ENCODE data around the gene ELMO2. TPM values are rescaled to one million over a fixed set of nuclear protein-coding genes. Genes with fewer than 3 reads are reported as not detected.

Gene ELMO2
- total RNA-seq, 2 donors from 2014 or later = 47.7 to 117 TPM

GRCh38 chr20:46342451-46343347 is 63.7 kb downstream of the ELMO2 start:
- no peak for DNase-seq (ENCODE audit: low spot score)
- intact Hi-C loops (cut with DNase I) = no loop called here
- no peaks in the 10 kb centered on the region for H3K27me3 ChIP-seq (replicated peaks; ENCODE audit: insufficient read depth)

GRCh38 chr20:46342010-46342378 is 64.4 kb downstream of the ELMO2 start:
- intact Hi-C loops (cut with DNase I) = no loop called here
- no peaks in the 10 kb centered on the region for H3K4me1 ChIP-seq (replicated peaks)
- no peak for DNase-seq (ENCODE audit: low spot score)
- WGBS = 62% methylated on average over 9 of the region's 9 CpGs
- TF ChIP-seq POLR2AphosphoS5 (IDR thresholded peaks at IDR 0.05) (no peak), CTCF (IDR thresholded peaks at IDR 0.05) (no peak), POLR2A (IDR thresholded peaks at IDR 0.05) (no peak)
- no peaks in the 10 kb centered on the region for H3K27me3 ChIP-seq (replicated peaks; ENCODE audit: insufficient read depth)
- no peak overlapping the region for H3K4me3 ChIP-seq
- no peak overlapping the region for H3K27ac ChIP-seq
- H3K9me3 ChIP-seq = no peaks in the 10 kb centered on the region
- no peaks in the 10 kb centered on the region for H3K36me3 ChIP-seq

More at GRCh38 chr20:46342451-46343347, 63.7 kb downstream of the ELMO2 start:
- Histone ChIP-seq H3K27ac (no peak overlapping the region), H3K4me1 (replicated peaks) (no peaks in the 10 kb centered on the region), H3K4me3 (no peak overlapping the region), H3K9me3 (no peaks in the 10 kb centered on the region), H3K36me3 (no peaks in the 10 kb centered on the region)
- no peak for TF ChIP-seq POLR2A (IDR thresholded peaks at IDR 0.05)
- TF ChIP-seq CTCF (IDR thresholded peaks at IDR 0.05) = no peak
- no peak for TF ChIP-seq POLR2AphosphoS5 (IDR thresholded peaks at IDR 0.05)
- WGBS = 48% methylated on average over 17 of the region's 17 CpGs

GRCh38 chr20:46341074-46342009 is 65.1 kb downstream of the ELMO2 start:
- no peaks in the 10 kb centered on the region for H3K4me1 ChIP-seq (replicated peaks)
- no peak for DNase-seq (ENCODE audit: low spot score)
- no peak overlapping the region for H3K27ac ChIP-seq
- TF ChIP-seq CTCF (IDR thresholded peaks at IDR 0.05) (no peak), POLR2AphosphoS5 (IDR thresholded peaks at IDR 0.05) (no peak), POLR2A (IDR thresholded peaks at IDR 0.05) (no peak)
- intact Hi-C loops (cut with DNase I) = no loop called here
- H3K4me3 ChIP-seq = no peak overlapping the region
- H3K27me3 ChIP-seq (replicated peaks; ENCODE audit: insufficient read depth) = no peaks in the 10 kb centered on the region
- H3K36me3 ChIP-seq = no peaks in the 10 kb centered on the region
- WGBS = 46% methylated on average over 20 of the region's 24 CpGs
- no peaks in the 10 kb centered on the region for H3K9me3 ChIP-seq

- Histone ChIP-seq H3K4me1 (replicated peaks) (no peaks in the 10 kb centered on the region), H3K36me3 (no peaks in the 10 kb centered on the region), H3K4me3 (no peak overlapping the region), H3K27me3 (replicated peaks; ENCODE audit: insufficient read depth) (no peaks in the 10 kb centered on the region), H3K27ac (no peak overlapping the region), H3K9me3 (no peaks in the 10 kb centered on the region)
- TF ChIP-seq POLR2A (IDR thresholded peaks at IDR 0.05) = no peak
- no peak for TF ChIP-seq POLR2AphosphoS5 (IDR thresholded peaks at IDR 0.05)
- no peak for TF ChIP-seq CTCF (IDR thresholded peaks at IDR 0.05)
- no peak for DNase-seq (ENCODE audit: low spot score)
- whole genome bisulfite sequencing = 81% methylated on average over 7 of the region's 7 CpGs
- intact Hi-C loops (cut with DNase I) = no loop called here
Observed at GRCh38 chr20:46339037-46339436, 67.4 kb downstream of the ELMO2 start.

All from prostate gland (tissue), 2 donors.